Pancreas (tissue), 10 donors: ENCODE results near the gene MKNK2. TPM values are rescaled to one million over a fixed set of nuclear protein-coding genes. Genes with fewer than 3 reads are reported as not detected.
A peak's percentile ranks its signal among the peaks of the same experiment; 100 is the strongest.

Source experiments
- ATAC-seq, 4 donors: fragments of 200-7000 bp; cut with Tn5 transposase; one replicate each; pipeline versions ENCODE4 v1.8.0 to v1.9.1; 2020; ENCODE audit warnings: mild to moderate bottlenecking in 4 of 4, moderate library complexity in 4 of 4
- DNase-seq, 6 donors: peaks; one replicate each; pipeline ENCODE4 v3.0.0-alpha.2; 2020
- FAIRE-seq: peaks from 2 replicates; lab custom pipeline; 2012; peaks lifted over from hg19 to GRCh38; lab: Jason Lieb, UNC
- H3K27ac ChIP-seq, 4 donors: fragments of 200-600 bp; sonication (generic); 1 replicate in 3 of 4; 2 replicates in 1 of 4; pipeline versions ENCODE4 v1.5.0 to v1.8.0; 2020
- H3K27me3 ChIP-seq, 4 donors: fragments of 200-600 bp; one replicate each; pipeline ENCODE4 v1.8.0; 2021
- H3K36me3 ChIP-seq, 3 donors: fragments of 200-600 bp; sonication (generic) in 1 of 3; one replicate each; pipeline versions ENCODE4 v1.5.0 to v1.8.0; 2020 to 2021
- H3K4me1 ChIP-seq, 3 donors: fragments of 200-600 bp; one replicate each; pipeline ENCODE4 v1.8.0; 2021
- H3K4me3 ChIP-seq, 4 donors: fragments of 200-600 bp; sonication (generic) in 2 of 4; one replicate each; pipeline versions ENCODE4 v1.5.0 to v1.8.0; 2020 to 2021
- H3K9me3 ChIP-seq, 4 donors: fragments of 200-600 bp; one replicate each; pipeline ENCODE4 v1.8.0; 2021
- CTCF ChIP-seq, 4 donors: fragments of 200-600 bp; sonication (generic) in 3 of 4; IDR thresholded peaks; one replicate each; pipeline versions ENCODE4 v1.5.0 to v1.8.0; 2021; ENCODE audit warnings: antibody characterized with exemption in 4 of 4
- WGBS, 2 donors: extraction: QIAGEN DNeasy Blood & Tissue Kit; methylation state at CpG; one replicate each; pipeline ENCODE4 v1.1.7; 2013; 5-methylcytosine and 5-hydroxymethylcytosine counted together
- intact Hi-C, 3 donors: fragments of 100-400 bp; cut with DNase I; formaldehyde crosslinking; loops; one replicate each; pipeline versions ENCODE4 v1.11.1 to v1.14.2; 2022
- polyA plus RNA-seq, 2 donors: library from polyadenylated mRNA; stranded (reverse); fragments of 200-250 nt; gene quantifications; one replicate each; pipeline ENCODE4 v1.2.3, GENCODE V29; 2013
- total RNA-seq, 6 donors: library from RNA; stranded (reverse); fragmentation: NEBNext Ultra II Directional in 4 of 6; extraction: Animal tissue kit (Norgen Biotek cat#: 25700) in 4 of 6; gene quantifications; one replicate each; pipeline versions ENCODE4 v1.2.1 to v1.2.4, GENCODE V29; 2021 to 2023
- donor health status: healthy with polysubstance abuse.
- donor health status: DM: no; HTN: no; CAD: no; lungs with moderate emphysema.
- donor health status: DM: no; HTN: no; CAD: no.
- donor health status: control.
- donor health status: control.
- donor health status: Bipolar disorder and iron deficiency.
- donor health status: DM: yes; HTN: yes; CAD: no.
- donor health status: DM: no; HTN: no; CAD: no.
- donor health status: DM: no; HTN: no; CAD: no.
- donor health status: DM: yes; HTN: yes; CAD: no.

Gene MKNK2
- total and polyA plus RNA-seq, 8 donors: 102 to 446 (median 239) TPM

- H3K27me3 ChIP-seq: no peaks in the 10 kb centered on the region
- no peak overlapping the region for H3K4me3 ChIP-seq
- DNase-seq (peak in 4 of 6 donors; percentile 41 to 83 (median 52)), ATAC-seq (no peak), FAIRE-seq (no peak)
- WGBS, 2 donors: 86 to 92% methylated on average over 21 to 23 of the region's 23 CpGs
- H3K36me3 ChIP-seq: no peaks in the 10 kb centered on the region
- peaks cover 27 to 40% (median 29%) of the 10 kb centered on the region in 3 donors for H3K4me1 ChIP-seq
- no peak for TF ChIP-seq CTCF (IDR thresholded peaks at IDR 0.05)
- intact Hi-C loops: no loop called here
- peak overlapping the region in 2 of 4 donors; percentile 99 to 100 for H3K27ac ChIP-seq
- H3K9me3 ChIP-seq: no peaks in the 10 kb centered on the region
Observed at GRCh38 chr19:2057484-2058469, 6.7 kb upstream of the MKNK2 start.

GRCh38 chr19:2056837-2057192, 5.8 kb upstream of the MKNK2 start:
- H3K9me3 ChIP-seq: no peaks in the 10 kb centered on the region
- peaks cover 28 to 44% (median 30%) of the 10 kb centered on the region in 3 donors for H3K4me1 ChIP-seq
- no peaks in the 10 kb centered on the region for H3K36me3 ChIP-seq
- 58 to 65% methylated on average over 5 of the region's 5 CpGs for WGBS, 2 donors
- no peak for TF ChIP-seq CTCF (IDR thresholded peaks at IDR 0.05)
- no peak for FAIRE-seq
- no peak overlapping the region for H3K4me3 ChIP-seq
- DNase-seq: peak in 3 of 6 donors; percentile 25 to 50 (median 39)
- H3K27ac ChIP-seq: no peak overlapping the region
- H3K27me3 ChIP-seq: no peaks in the 10 kb centered on the region
- no peak for ATAC-seq
- intact Hi-C loops: no loop called here

- no peak for ATAC-seq
- peak overlapping the region; percentile 26 to 71 (median 70) for H3K27ac ChIP-seq
- no peak for FAIRE-seq
- H3K4me3 ChIP-seq: peak overlapping the region in 1 of 4 donors; percentile 13
- H3K4me1 ChIP-seq: peaks cover 34 to 49% (median 35%) of the 10 kb centered on the region in 3 donors
- no peaks in the 10 kb centered on the region for H3K36me3 ChIP-seq
- intact Hi-C loops: no loop called here
- peak in 4 of 6 donors; percentile 28 to 80 (median 46) for DNase-seq
- no peaks in the 10 kb centered on the region for H3K9me3 ChIP-seq
- WGBS, 2 donors: 46 to 52% methylated on average over 18 to 22 of the region's 22 CpGs
- no peak for TF ChIP-seq CTCF (IDR thresholded peaks at IDR 0.05)
- H3K27me3 ChIP-seq: no peaks in the 10 kb centered on the region
Observed at GRCh38 chr19:2055931-2056836, 5.1 kb upstream of the MKNK2 start.

GRCh38 chr19:2054763-2055162, 3.7 kb upstream of the MKNK2 start:
- Histone ChIP-seq H3K27me3 (no peaks in the 10 kb centered on the region), H3K4me1 (peaks cover 22 to 40% (median 25%) of the 10 kb centered on the region in 3 donors), H3K36me3 (no peaks in the 10 kb centered on the region), H3K9me3 (no peaks in the 10 kb centered on the region), H3K27ac (peak overlapping the region in 1 of 4 donors; percentile 63), H3K4me3 (no peak overlapping the region)
- ATAC-seq (no peak), DNase-seq (peak in 2 of 6 donors; percentile 36 to 70), FAIRE-seq (no peak)
- TF ChIP-seq CTCF (IDR thresholded peaks at IDR 0.05): no peak
- 77 to 83% methylated on average over 8 of the region's 8 CpGs for WGBS, 2 donors
- intact Hi-C loops: no loop called here
